ENCODE results near the gene OR51B5.
"Not testable (repeated sequence)": the region's sequence is repeated elsewhere in the genome, so short reads cannot be mapped to it uniquely, and the experiment has no call there.

OR51B5 gene

DNA sequence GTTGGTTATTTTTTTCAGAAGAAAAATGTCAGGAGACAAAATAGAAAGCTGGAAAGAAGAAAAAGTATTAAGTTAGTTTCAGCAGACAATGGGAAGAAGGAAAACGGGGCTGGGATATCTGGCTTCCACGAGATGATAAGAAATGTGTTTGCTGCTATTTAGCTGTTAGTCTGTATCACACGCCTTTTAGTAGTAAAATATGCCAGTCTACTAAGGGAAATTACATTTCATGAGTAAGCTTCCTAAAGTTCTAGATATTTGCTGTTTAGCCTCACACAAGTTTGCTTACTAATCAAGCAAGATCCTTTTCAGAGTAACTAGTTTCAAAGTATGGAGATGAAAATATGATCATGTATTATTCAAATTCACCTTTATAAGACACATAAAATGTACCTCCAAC, 43.1 kb downstream of the OR51B5 start:
- TF ChIP-seq, protein P1, sequence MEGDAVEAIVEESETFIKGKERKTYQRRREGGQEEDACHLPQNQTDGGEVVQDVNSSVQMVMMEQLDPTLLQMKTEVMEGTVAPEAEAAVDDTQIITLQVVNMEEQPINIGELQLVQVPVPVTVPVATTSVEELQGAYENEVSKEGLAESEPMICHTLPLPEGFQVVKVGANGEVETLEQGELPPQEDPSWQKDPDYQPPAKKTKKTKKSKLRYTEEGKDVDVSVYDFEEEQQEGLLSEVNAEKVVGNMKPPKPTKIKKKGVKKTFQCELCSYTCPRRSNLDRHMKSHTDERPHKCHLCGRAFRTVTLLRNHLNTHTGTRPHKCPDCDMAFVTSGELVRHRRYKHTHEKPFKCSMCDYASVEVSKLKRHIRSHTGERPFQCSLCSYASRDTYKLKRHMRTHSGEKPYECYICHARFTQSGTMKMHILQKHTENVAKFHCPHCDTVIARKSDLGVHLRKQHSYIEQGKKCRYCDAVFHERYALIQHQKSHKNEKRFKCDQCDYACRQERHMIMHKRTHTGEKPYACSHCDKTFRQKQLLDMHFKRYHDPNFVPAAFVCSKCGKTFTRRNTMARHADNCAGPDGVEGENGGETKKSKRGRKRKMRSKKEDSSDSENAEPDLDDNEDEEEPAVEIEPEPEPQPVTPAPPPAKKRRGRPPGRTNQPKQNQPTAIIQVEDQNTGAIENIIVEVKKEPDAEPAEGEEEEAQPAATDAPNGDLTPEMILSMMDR (IDR thresholded peaks at IDR 0.05), result no peak
- Histone ChIP-seq H3K9ac (no peak overlapping the region), H2AFZ (no peak overlapping the region), H3K79me2 (no peaks in the 10 kb centered on the region), H3K4me2 (ENCODE audit: low read length) (no peak overlapping the region), H3K27ac (no peak overlapping the region), H3K4me3 (ENCODE audit: low read depth, low read length) (no peak overlapping the region), H3K27me3 (ENCODE audit: control insufficient read depth, insufficient read depth, low read length) (no peaks in the 10 kb centered on the region), H3K9me3 (ENCODE audit: control insufficient read depth, low read length) (no peaks in the 10 kb centered on the region), H3K4me1 (no peaks in the 10 kb centered on the region), H3K36me3 (ENCODE audit: control insufficient read depth, insufficient read depth, low read length) (no peaks in the 10 kb centered on the region)

GRCh38 chr11:5298451-5298850, 44.9 kb downstream of the OR51B5 start:
- no peaks in the 10 kb centered on the region for H3K4me1 ChIP-seq
- H3K4me3 ChIP-seq (ENCODE audit: low read depth, low read length), result no peak overlapping the region
- TF ChIP-seq, protein P1 (IDR thresholded peaks at IDR 0.05), result no peak
- no peak overlapping the region for H3K27ac ChIP-seq
- H3K36me3 ChIP-seq (ENCODE audit: control insufficient read depth, insufficient read depth, low read length), result no peaks in the 10 kb centered on the region
- no peak overlapping the region for H2AFZ ChIP-seq
- H3K27me3 ChIP-seq (ENCODE audit: control insufficient read depth, insufficient read depth, low read length), result no peaks in the 10 kb centered on the region
- H3K4me2 ChIP-seq (ENCODE audit: low read length), result no peak overlapping the region
- H3K79me2 ChIP-seq, result no peaks in the 10 kb centered on the region
- no peak overlapping the region for H3K9ac ChIP-seq
- H3K9me3 ChIP-seq (ENCODE audit: control insufficient read depth, low read length), result no peaks in the 10 kb centered on the region

- Histone ChIP-seq H3K9ac (no peak overlapping the region), H3K4me1 (no peaks in the 10 kb centered on the region), H3K36me3 (ENCODE audit: control insufficient read depth, insufficient read depth, low read length) (no peaks in the 10 kb centered on the region), H3K27me3 (ENCODE audit: control insufficient read depth, insufficient read depth, low read length) (no peaks in the 10 kb centered on the region), H3K9me3 (ENCODE audit: control insufficient read depth, low read length) (no peaks in the 10 kb centered on the region), H3K79me2 (no peaks in the 10 kb centered on the region), H3K27ac (no peak overlapping the region), H3K4me2 (ENCODE audit: low read length) (no peak overlapping the region), H2AFZ (no peak overlapping the region), H3K4me3 (ENCODE audit: low read depth, low read length) (no peak overlapping the region)
- TF ChIP-seq, protein P1 (IDR thresholded peaks at IDR 0.05), result no peak
Observed at GRCh38 chr11:5297721-5298323, 45.5 kb downstream of the OR51B5 start.

DNA sequence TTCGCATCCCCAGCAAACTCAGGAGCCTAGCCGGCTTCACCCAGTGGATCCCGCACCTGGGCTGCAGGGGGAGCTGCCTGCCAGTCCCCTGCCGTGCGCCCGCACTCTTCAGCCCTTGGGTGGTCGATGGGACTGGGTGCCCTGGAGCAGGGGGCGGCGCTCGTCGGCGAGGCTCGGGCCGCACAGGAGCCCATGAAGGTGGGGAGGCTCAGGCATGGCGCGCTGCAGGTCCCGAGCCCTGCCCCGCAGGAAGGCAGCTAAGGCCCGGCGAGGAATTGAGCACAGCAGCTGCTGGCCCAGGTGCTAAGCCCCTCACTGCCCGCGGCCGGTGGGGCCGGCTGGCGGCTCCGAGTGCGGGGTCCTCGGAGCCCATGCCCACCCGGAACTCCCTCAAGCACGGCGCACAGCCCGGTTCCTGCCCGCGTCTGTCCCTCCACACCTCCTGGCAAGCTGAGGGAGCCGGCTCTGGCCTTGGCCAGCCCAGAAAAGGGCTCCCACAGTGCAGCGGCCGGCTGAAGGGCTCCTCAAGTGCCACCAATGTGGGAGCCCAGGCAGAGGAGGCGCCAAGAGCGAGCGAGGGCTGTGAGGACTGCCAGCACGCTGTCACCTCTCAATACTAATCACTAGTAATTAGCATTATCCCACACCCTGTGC, 48.9 kb downstream of the OR51B5 start:
- H3K9ac ChIP-seq; H3K27me3 ChIP-seq (ENCODE audit: control insufficient read depth, insufficient read depth, low read length); H3K9me3 ChIP-seq (ENCODE audit: control insufficient read depth, low read length); H3K36me3 ChIP-seq (ENCODE audit: control insufficient read depth, insufficient read depth, low read length); H3K27ac ChIP-seq; H3K4me1 ChIP-seq; H2AFZ ChIP-seq; H3K4me3 ChIP-seq (ENCODE audit: low read depth, low read length); H3K4me2 ChIP-seq (ENCODE audit: low read length); H3K79me2 ChIP-seq: not testable (repeated sequence)

DNA sequence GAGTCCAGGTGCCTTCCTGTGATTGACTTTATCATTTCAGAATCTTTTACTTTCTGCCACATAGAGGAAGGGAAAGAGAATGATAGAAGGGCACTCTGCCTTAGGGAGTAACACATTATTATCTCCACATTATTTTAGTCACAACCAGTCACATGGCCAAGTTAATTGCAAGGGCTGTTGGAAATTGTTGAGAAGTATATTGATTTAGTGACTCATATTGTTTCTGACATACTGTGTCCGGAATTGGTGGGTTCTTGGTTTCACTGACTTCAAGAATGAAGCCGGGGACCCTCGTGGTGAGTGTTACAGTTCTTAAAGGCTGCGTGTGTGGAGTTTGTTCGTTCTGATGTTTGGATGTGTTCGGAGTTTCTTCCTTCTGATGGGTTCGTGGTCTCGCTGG, 50.3 kb downstream of the OR51B5 start:
- H3K9ac ChIP-seq, result no peak overlapping the region
- TF ChIP-seq, protein P1 (IDR thresholded peaks at IDR 0.05), result no peak
- H3K79me2 ChIP-seq, result no peaks in the 10 kb centered on the region
- H3K27ac ChIP-seq, result no peak overlapping the region
- H2AFZ ChIP-seq, result no peak overlapping the region
- no peaks in the 10 kb centered on the region for H3K27me3 ChIP-seq (ENCODE audit: control insufficient read depth, insufficient read depth, low read length)
- no peaks in the 10 kb centered on the region for H3K9me3 ChIP-seq (ENCODE audit: control insufficient read depth, low read length)
- no peaks in the 10 kb centered on the region for H3K36me3 ChIP-seq (ENCODE audit: control insufficient read depth, insufficient read depth, low read length)
- no peak overlapping the region for H3K4me3 ChIP-seq (ENCODE audit: low read depth, low read length)
- no peaks in the 10 kb centered on the region for H3K4me1 ChIP-seq
- H3K4me2 ChIP-seq (ENCODE audit: low read length), result no peak overlapping the region

All from parathyroid adenoma (tissue), 2 donors.